HEK293 (cell line): Measurements from ENCODE around the gene UROC1.

ENCODE experiments used
- CTCF ChIA-PET: fragments of 350-600 bp; formaldehyde crosslinking; extraction: SDS; loops from one replicate; lab custom pipeline; 2021; ENCODE audit warnings: antibody characterized with exemption; lab: Yijun Ruan, JAX
- POLR2A ChIA-PET: fragments of 300-600 bp; formaldehyde crosslinking; extraction: SDS; loops from one replicate; lab custom pipeline; 2020; ENCODE audit warnings: antibody characterized with exemption, inconsistent platforms; lab: Yijun Ruan, JAX
- H3K27ac ChIP-seq: fragments of 200-500 bp; sonication (Bioruptor generic); 2 replicates; pipeline ENCODE4 v1.5.1; 2014; ENCODE audit warnings: low read depth, low read length, control low read depth, inconsistent platforms; ENCODE audit errors: extremely low read depth
- H3K36me3 ChIP-seq, 2 experiments: fragments of 200-500 bp in 1 of 2; sonication (Bioruptor generic) in 1 of 2; 1 replicate in 1 of 2; 2 replicates in 1 of 2; pipeline ENCODE4 v1.5.1; 2014 to 2017; ENCODE audit warnings: inconsistent platforms in 2 of 2, low read length in 2 of 2; ENCODE audit not compliant: control insufficient read depth in 2 of 2, insufficient read depth in 1 of 2
- H3K4me1 ChIP-seq: fragments of 200-500 bp; sonication (Bioruptor generic); 2 replicates; pipeline ENCODE4 v1.5.1; 2014; ENCODE audit warnings: mild to moderate bottlenecking, low read length, inconsistent platforms; ENCODE audit not compliant: control insufficient read depth, insufficient read depth
- H3K4me3 ChIP-seq: 2 replicates; pipeline ENCODE4 v1.5.1; 2011; ENCODE audit warnings: low read depth, mild to moderate bottlenecking, control low read depth, low read length, moderate library complexity
- H3K9me3 ChIP-seq: fragments of 200-500 bp; sonication (Bioruptor generic); 2 replicates; pipeline ENCODE4 v1.5.1; 2014; ENCODE audit warnings: low read depth, low read length, inconsistent platforms; ENCODE audit not compliant: control insufficient read depth, insufficient read depth
- EGR2 ChIP-seq: fragments of 450-650 bp; formaldehyde crosslinking; IDR thresholded peaks from 2 replicates; pipeline ENCODE4 v1.5.1; 2016; ENCODE audit warnings: low read depth, missing biosample characterization, missing genetic modification characterization
- KLF7 ChIP-seq: fragments of 450-650 bp; formaldehyde crosslinking; IDR thresholded peaks from 2 replicates; pipeline ENCODE4 v1.5.1; 2016; ENCODE audit warnings: missing biosample characterization, missing genetic modification characterization, borderline replicate concordance
- MZF1 ChIP-seq: fragments of 450-650 bp; formaldehyde crosslinking; IDR thresholded peaks from 2 replicates; pipeline ENCODE4 v1.5.1; 2017; ENCODE audit warnings: missing biosample characterization, missing genetic modification characterization, borderline replicate concordance
- SP2 ChIP-seq: fragments of 450-650 bp; formaldehyde crosslinking; IDR thresholded peaks from 2 replicates; pipeline ENCODE4 v1.5.1; 2016; ENCODE audit warnings: missing biosample characterization, missing genetic modification characterization
- SP7 ChIP-seq: fragments of 450-650 bp; formaldehyde crosslinking; IDR thresholded peaks from 2 replicates; pipeline ENCODE4 v1.5.1; 2016; ENCODE audit warnings: missing biosample characterization, missing genetic modification characterization
- YY2 ChIP-seq: fragments of 450-650 bp; formaldehyde crosslinking; IDR thresholded peaks from 2 replicates; pipeline ENCODE4 v1.5.1; 2016; ENCODE audit warnings: missing biosample characterization, missing genetic modification characterization
- ZNF202 ChIP-seq: fragments of 450-650 bp; formaldehyde crosslinking; IDR thresholded peaks from 2 replicates; pipeline ENCODE4 v1.5.1; 2016; ENCODE audit warnings: missing biosample characterization, missing genetic modification characterization, borderline replicate concordance
- ZNF658 ChIP-seq: fragments of 450-650 bp; formaldehyde crosslinking; IDR thresholded peaks from 2 replicates; pipeline ENCODE4; 2016; ENCODE audit warnings: missing biosample characterization, missing genetic modification characterization
- ZNF664 ChIP-seq: fragments of 450-650 bp; formaldehyde crosslinking; IDR thresholded peaks from 2 replicates; pipeline ENCODE4 v1.5.1; 2016; ENCODE audit warnings: missing biosample characterization, missing genetic modification characterization
- ZNF670 ChIP-seq: fragments of 450-650 bp; formaldehyde crosslinking; IDR thresholded peaks from 2 replicates; pipeline ENCODE4 v1.5.1; 2016; ENCODE audit warnings: missing biosample characterization, missing genetic modification characterization, low read depth
- ZNF677 ChIP-seq: fragments of 450-650 bp; IDR thresholded peaks from 2 replicates; pipeline ENCODE4 v1.5.0; 2018; ENCODE audit warnings: missing biosample characterization, mild to moderate bottlenecking, missing genetic modification characterization, moderate library complexity
- ZNF768 ChIP-seq: fragments of 450-650 bp; formaldehyde crosslinking; IDR thresholded peaks from 2 replicates; pipeline ENCODE4 v1.5.1; 2018; ENCODE audit warnings: missing biosample characterization, mild to moderate bottlenecking, missing genetic modification characterization
- ZSCAN30 ChIP-seq: fragments of 450-650 bp; IDR thresholded peaks from 2 replicates; pipeline ENCODE4 v1.5.1; 2018; ENCODE audit warnings: missing biosample characterization, mild to moderate bottlenecking, missing genetic modification characterization, moderate library complexity
- TF ChIP-seq, protein P1 (sequence below): fragments of 450-650 bp; formaldehyde crosslinking; optimal IDR thresholded peaks from 2 replicates; pipeline ENCODE3; 2016; ENCODE audit warnings: missing biosample characterization, mild to moderate bottlenecking, missing genetic modification characterization
- TF ChIP-seq, protein P2 (sequence below): fragments of 450-650 bp; formaldehyde crosslinking; IDR thresholded peaks from 2 replicates; pipeline ENCODE4 v1.5.1; 2016; ENCODE audit warnings: missing biosample characterization, missing genetic modification characterization
- TF ChIP-seq, protein P3 (sequence below): fragments of 450-650 bp; formaldehyde crosslinking; IDR thresholded peaks from 2 replicates; pipeline ENCODE4 v1.5.1; 2016; ENCODE audit warnings: missing biosample characterization, missing genetic modification characterization
- TF ChIP-seq, protein P4 (sequence below): fragments of 450-650 bp; formaldehyde crosslinking; IDR thresholded peaks from 2 replicates; pipeline ENCODE4 v1.5.1; 2016; ENCODE audit warnings: missing biosample characterization, missing genetic modification characterization
- TF ChIP-seq, protein P5 (sequence below): fragments of 450-650 bp; formaldehyde crosslinking; IDR thresholded peaks from 2 replicates; pipeline ENCODE4 v1.5.1; 2016; ENCODE audit warnings: missing biosample characterization, missing genetic modification characterization
- TF ChIP-seq, protein P6 (sequence below): fragments of 450-650 bp; formaldehyde crosslinking; IDR thresholded peaks from 2 replicates; pipeline ENCODE4 v1.5.1; 2016; ENCODE audit warnings: missing biosample characterization, missing genetic modification characterization

The UROC1 gene

DNA sequence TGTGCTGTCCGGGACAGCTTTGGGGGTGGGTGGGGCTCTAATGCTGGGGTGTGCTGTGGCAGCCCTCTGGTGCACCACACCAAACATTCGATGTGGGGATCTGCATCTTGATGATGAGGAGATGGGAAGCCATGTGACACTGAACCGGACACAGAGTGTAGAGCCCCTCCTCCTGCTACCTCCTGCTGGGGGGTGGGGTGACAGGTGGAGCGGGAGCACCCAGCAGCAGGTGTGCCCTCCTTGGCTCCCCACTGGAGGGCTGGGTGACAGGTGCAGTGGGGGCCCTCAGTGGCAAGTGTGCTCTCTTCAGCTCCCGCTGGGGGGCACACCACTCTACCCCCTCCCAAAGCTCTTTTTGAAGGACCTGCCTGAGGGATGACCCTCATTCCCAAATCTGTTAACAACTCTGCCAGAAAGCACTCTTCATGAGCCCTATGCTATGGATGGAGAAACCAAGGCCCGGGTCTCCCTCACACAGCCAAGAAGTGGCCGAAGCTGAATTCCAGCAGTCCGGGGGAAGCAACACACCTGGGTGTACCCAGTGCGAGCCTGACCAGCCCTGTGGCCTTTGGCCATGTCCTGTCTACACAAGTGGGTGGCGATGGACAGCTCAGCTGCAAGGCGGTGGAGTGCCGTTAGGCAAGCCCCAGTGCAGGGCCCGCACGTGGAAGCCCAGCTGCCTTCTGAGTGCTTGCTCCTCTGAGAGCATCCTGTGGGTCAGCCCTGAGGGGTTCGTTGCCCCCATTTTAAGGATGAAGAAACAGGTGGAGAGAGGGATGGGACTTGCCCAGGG, 609 bp upstream of the UROC1 start:
- Histone ChIP-seq H3K4me1 (no peaks in the 10 kb centered on the region), H3K27ac (no peak overlapping the region), H3K36me3 (no peaks in the 10 kb centered on the region), H3K4me3 (no peak overlapping the region), H3K9me3 (no peaks in the 10 kb centered on the region)
- ChIA-PET POLR2A (no interaction called here), CTCF (interaction anchor here (0.5 to 0.7 kb wide), 2 partner anchors 51 to 229 kb away, joined by 3 read pairs; no protein-coding TSS in a partner anchor)
- TF ChIP-seq, protein P1, sequence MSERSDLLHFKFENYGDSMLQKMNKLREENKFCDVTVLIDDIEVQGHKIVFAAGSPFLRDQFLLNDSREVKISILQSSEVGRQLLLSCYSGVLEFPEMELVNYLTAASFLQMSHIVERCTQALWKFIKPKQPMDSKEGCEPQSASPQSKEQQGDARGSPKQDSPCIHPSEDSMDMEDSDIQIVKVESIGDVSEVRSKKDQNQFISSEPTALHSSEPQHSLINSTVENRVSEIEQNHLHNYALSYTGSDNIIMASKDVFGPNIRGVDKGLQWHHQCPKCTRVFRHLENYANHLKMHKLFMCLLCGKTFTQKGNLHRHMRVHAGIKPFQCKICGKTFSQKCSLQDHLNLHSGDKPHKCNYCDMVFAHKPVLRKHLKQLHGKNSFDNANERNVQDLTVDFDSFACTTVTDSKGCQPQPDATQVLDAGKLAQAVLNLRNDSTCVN = no peak
- TF ChIP-seq YY2 (tag by site-specific recombination) (no peak), ZNF768 (tag by site-specific recombination) (no peak), ZNF664 (tag by site-specific recombination) (no peak), SP2 (tag by site-specific recombination) (no peak), EGR2 (tag by site-specific recombination) (no peak), ZNF202 (tag by site-specific recombination) (no peak), SP7 (tag by site-specific recombination) (no peak), KLF7 (no peak), ZSCAN30 (no peak), MZF1 (tag by site-specific recombination) (no peak), ZNF658 (tag by site-specific recombination) (no peak), ZNF670 (tag by site-specific recombination) (no peak), ZNF677 (tag by site-specific recombination) (no peak)
- TF ChIP-seq, protein P2, sequence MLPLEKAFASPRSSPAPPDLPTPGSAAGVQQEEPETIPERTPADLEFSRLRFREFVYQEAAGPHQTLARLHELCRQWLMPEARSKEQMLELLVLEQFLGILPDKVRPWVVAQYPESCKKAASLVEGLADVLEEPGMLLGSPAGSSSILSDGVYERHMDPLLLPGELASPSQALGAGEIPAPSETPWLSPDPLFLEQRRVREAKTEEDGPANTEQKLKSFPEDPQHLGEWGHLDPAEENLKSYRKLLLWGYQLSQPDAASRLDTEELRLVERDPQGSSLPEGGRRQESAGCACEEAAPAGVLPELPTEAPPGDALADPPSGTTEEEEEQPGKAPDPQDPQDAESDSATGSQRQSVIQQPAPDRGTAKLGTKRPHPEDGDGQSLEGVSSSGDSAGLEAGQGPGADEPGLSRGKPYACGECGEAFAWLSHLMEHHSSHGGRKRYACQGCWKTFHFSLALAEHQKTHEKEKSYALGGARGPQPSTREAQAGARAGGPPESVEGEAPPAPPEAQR (tag by site-specific recombination) = no peak
- TF ChIP-seq, protein P3, sequence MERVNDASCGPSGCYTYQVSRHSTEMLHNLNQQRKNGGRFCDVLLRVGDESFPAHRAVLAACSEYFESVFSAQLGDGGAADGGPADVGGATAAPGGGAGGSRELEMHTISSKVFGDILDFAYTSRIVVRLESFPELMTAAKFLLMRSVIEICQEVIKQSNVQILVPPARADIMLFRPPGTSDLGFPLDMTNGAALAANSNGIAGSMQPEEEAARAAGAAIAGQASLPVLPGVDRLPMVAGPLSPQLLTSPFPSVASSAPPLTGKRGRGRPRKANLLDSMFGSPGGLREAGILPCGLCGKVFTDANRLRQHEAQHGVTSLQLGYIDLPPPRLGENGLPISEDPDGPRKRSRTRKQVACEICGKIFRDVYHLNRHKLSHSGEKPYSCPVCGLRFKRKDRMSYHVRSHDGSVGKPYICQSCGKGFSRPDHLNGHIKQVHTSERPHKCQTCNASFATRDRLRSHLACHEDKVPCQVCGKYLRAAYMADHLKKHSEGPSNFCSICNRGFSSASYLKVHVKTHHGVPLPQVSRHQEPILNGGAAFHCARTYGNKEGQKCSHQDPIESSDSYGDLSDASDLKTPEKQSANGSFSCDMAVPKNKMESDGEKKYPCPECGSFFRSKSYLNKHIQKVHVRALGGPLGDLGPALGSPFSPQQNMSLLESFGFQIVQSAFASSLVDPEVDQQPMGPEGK (tag by site-specific recombination) = no peak
- TF ChIP-seq, protein P4, sequence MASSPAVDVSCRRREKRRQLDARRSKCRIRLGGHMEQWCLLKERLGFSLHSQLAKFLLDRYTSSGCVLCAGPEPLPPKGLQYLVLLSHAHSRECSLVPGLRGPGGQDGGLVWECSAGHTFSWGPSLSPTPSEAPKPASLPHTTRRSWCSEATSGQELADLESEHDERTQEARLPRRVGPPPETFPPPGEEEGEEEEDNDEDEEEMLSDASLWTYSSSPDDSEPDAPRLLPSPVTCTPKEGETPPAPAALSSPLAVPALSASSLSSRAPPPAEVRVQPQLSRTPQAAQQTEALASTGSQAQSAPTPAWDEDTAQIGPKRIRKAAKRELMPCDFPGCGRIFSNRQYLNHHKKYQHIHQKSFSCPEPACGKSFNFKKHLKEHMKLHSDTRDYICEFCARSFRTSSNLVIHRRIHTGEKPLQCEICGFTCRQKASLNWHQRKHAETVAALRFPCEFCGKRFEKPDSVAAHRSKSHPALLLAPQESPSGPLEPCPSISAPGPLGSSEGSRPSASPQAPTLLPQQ = no peak
- TF ChIP-seq, protein P5, sequence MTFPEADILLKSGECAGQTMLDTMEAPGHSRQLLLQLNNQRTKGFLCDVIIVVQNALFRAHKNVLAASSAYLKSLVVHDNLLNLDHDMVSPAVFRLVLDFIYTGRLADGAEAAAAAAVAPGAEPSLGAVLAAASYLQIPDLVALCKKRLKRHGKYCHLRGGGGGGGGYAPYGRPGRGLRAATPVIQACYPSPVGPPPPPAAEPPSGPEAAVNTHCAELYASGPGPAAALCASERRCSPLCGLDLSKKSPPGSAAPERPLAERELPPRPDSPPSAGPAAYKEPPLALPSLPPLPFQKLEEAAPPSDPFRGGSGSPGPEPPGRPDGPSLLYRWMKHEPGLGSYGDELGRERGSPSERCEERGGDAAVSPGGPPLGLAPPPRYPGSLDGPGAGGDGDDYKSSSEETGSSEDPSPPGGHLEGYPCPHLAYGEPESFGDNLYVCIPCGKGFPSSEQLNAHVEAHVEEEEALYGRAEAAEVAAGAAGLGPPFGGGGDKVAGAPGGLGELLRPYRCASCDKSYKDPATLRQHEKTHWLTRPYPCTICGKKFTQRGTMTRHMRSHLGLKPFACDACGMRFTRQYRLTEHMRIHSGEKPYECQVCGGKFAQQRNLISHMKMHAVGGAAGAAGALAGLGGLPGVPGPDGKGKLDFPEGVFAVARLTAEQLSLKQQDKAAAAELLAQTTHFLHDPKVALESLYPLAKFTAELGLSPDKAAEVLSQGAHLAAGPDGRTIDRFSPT = no peak
- TF ChIP-seq, protein P6, sequence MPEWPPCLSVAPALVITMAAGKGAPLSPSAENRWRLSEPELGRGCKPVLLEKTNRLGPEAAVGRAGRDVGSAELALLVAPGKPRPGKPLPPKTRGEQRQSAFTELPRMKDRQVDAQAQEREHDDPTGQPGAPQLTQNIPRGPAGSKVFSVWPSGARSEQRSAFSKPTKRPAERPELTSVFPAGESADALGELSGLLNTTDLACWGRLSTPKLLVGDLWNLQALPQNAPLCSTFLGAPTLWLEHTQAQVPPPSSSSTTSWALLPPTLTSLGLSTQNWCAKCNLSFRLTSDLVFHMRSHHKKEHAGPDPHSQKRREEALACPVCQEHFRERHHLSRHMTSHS = no peak
